Measurements from ENCODE around the gene DPP6.

DNA sequence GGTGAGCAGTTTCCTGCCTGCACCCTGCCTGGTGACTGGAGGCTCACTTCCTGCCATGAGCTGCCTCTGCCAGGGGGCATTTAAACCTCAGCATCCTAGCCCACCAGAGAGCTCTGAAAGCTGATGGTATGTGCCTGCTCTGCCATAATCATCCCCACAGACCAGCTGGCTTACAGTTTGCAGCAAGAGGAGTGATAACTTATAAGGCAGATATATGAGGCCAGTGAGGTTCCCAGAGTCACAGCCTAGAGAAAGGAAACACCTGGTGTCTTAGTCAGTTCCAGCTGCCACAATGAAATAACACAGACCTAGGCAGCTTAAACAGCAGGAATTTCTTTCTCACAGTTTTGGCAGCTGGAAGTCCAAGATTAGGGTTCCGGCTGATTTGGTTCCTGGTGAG, 718.8 kb downstream of the DPP6 start:
- TF ChIP-seq, protein P1, sequence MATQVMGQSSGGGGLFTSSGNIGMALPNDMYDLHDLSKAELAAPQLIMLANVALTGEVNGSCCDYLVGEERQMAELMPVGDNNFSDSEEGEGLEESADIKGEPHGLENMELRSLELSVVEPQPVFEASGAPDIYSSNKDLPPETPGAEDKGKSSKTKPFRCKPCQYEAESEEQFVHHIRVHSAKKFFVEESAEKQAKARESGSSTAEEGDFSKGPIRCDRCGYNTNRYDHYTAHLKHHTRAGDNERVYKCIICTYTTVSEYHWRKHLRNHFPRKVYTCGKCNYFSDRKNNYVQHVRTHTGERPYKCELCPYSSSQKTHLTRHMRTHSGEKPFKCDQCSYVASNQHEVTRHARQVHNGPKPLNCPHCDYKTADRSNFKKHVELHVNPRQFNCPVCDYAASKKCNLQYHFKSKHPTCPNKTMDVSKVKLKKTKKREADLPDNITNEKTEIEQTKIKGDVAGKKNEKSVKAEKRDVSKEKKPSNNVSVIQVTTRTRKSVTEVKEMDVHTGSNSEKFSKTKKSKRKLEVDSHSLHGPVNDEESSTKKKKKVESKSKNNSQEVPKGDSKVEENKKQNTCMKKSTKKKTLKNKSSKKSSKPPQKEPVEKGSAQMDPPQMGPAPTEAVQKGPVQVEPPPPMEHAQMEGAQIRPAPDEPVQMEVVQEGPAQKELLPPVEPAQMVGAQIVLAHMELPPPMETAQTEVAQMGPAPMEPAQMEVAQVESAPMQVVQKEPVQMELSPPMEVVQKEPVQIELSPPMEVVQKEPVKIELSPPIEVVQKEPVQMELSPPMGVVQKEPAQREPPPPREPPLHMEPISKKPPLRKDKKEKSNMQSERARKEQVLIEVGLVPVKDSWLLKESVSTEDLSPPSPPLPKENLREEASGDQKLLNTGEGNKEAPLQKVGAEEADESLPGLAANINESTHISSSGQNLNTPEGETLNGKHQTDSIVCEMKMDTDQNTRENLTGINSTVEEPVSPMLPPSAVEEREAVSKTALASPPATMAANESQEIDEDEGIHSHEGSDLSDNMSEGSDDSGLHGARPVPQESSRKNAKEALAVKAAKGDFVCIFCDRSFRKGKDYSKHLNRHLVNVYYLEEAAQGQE (IDR thresholded peaks at IDR 0.05; ENCODE audit: insufficient read depth in 1 of 2, low read depth in 2 of 2, low read length in 1 of 2), result no peak
- TF ChIP-seq, protein P2, sequence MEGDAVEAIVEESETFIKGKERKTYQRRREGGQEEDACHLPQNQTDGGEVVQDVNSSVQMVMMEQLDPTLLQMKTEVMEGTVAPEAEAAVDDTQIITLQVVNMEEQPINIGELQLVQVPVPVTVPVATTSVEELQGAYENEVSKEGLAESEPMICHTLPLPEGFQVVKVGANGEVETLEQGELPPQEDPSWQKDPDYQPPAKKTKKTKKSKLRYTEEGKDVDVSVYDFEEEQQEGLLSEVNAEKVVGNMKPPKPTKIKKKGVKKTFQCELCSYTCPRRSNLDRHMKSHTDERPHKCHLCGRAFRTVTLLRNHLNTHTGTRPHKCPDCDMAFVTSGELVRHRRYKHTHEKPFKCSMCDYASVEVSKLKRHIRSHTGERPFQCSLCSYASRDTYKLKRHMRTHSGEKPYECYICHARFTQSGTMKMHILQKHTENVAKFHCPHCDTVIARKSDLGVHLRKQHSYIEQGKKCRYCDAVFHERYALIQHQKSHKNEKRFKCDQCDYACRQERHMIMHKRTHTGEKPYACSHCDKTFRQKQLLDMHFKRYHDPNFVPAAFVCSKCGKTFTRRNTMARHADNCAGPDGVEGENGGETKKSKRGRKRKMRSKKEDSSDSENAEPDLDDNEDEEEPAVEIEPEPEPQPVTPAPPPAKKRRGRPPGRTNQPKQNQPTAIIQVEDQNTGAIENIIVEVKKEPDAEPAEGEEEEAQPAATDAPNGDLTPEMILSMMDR (IDR thresholded peaks at IDR 0.05), result no peak
- TF ChIP-seq POLR2AphosphoS5 (IDR thresholded peaks at IDR 0.05; ENCODE audit: low read depth, low read length), result no peak
- no peak for TF ChIP-seq TCF7L2 (IDR thresholded peaks at IDR 0.05; ENCODE audit: low read depth, low read length)

All from Panc1 (cell line).